ENCODE measurements around the gene PREB. TPM values are rescaled to one million over a fixed set of nuclear protein-coding genes. Genes with fewer than 3 reads are reported as not detected.
A peak's percentile ranks its signal among the peaks of the same experiment; 100 is the strongest.

The PREB gene
- total and polyA plus RNA-seq, 2 of the 13 experiments (the other 11 are each of a cell fraction or from before 2014, with no cell fraction given): 112 to 192 TPM

GRCh38 chr2:27152102-27152795, 17.8 kb upstream of the PREB start (continued):
- TF ChIP-seq ZNF770 (CRISPR knock-in tag; IDR thresholded peaks at IDR 0.05) (no peak), ZFP91 (CRISPR knock-in tag; IDR thresholded peaks at IDR 0.05; ENCODE audit: borderline replicate concordance) (peak; percentile 53; the same call in 1 of the 2 replicates), RFX3 (CRISPR knock-in tag; IDR thresholded peaks at IDR 0.05) (no peak), ZBTB33 (CRISPR knock-in tag; IDR thresholded peaks at IDR 0.05) (no peak), ZNF121 (CRISPR knock-in tag; IDR thresholded peaks at IDR 0.05) (no peak), ZNF18 (CRISPR knock-in tag; IDR thresholded peaks at IDR 0.05; ENCODE audit: insufficient replicate concordance) (no peak), MNT (IDR thresholded peaks at IDR 0.05) (no peak), NFATC3 (CRISPR knock-in tag; IDR thresholded peaks at IDR 0.05) (no peak), NAIF1 (CRISPR knock-in tag; IDR thresholded peaks at IDR 0.05; ENCODE audit: borderline replicate concordance) (0 out of 2 replicates have a peak, but pooled peaks have one; percentile 23), ZHX2 (IDR thresholded peaks at IDR 0.05; ENCODE audit: low read depth) (no peak), ZHX2 (CRISPR knock-in tag; IDR thresholded peaks at IDR 0.05; ENCODE audit: borderline replicate concordance) (no peak), TSC22D2 (CRISPR knock-in tag; IDR thresholded peaks at IDR 0.05; ENCODE audit: borderline replicate concordance) (no peak), CHD4 (IDR thresholded peaks at IDR 0.05; ENCODE audit: borderline replicate concordance, low read length) (no peak)

Data from HepG2 (cell line).